Stimulated activated CD4-positive, alpha-beta T cell treated with anti-CD3 and anti-CD28 coated beads, Interleukin-1b, Interleukin-23, amount 100 ng/mL, for 1 hour (primary cell): ENCODE measurements around the gene FTHL17.

Source experiments
- DNase-seq, 2 donors: peaks; one replicate each; pipeline ENCODE4 v3.0.0-alpha.2; 2020; ENCODE audit warnings: low read depth in 2 of 2

Gene FTHL17

GRCh38 chrX:31038575-31039326 is 33.1 kb downstream of the FTHL17 start:
- DNase-seq = no peak

- DNase-seq = no peak
Measured at GRCh38 chrX:31036895-31037294, 34.9 kb downstream of the FTHL17 start.

- DNase-seq = no peak
Measured at GRCh38 chrX:31027351-31027750, 44.5 kb downstream of the FTHL17 start.

- DNase-seq = no peak
Measured at GRCh38 chrX:31024866-31025265, 47.0 kb downstream of the FTHL17 start.

- no peak for DNase-seq
Measured at GRCh38 chrX:31021537-31021936, 50.3 kb downstream of the FTHL17 start.
